TTC549 (cell line): ENCODE measurements around the gene CEACAM18.
"Not testable (repeated sequence)": the region's sequence is repeated elsewhere in the genome, so short reads cannot be mapped to it uniquely, and the experiment has no call there.

Experiments used
- FAIRE-seq: peaks from 2 replicates; lab custom pipeline; 2012; peaks lifted over from hg19 to GRCh38; lab: Jason Lieb, UNC

CEACAM18 gene

GRCh38 chr19:51493776-51494175, 15.4 kb downstream of the CEACAM18 start:
- FAIRE-seq, result no peak

GRCh38 chr19:51497666-51498065, 19.3 kb downstream of the CEACAM18 start:
- no peak for FAIRE-seq

- not testable (repeated sequence) for FAIRE-seq
Measured at GRCh38 chr19:51500931-51501330, 22.6 kb downstream of the CEACAM18 start.

DNA sequence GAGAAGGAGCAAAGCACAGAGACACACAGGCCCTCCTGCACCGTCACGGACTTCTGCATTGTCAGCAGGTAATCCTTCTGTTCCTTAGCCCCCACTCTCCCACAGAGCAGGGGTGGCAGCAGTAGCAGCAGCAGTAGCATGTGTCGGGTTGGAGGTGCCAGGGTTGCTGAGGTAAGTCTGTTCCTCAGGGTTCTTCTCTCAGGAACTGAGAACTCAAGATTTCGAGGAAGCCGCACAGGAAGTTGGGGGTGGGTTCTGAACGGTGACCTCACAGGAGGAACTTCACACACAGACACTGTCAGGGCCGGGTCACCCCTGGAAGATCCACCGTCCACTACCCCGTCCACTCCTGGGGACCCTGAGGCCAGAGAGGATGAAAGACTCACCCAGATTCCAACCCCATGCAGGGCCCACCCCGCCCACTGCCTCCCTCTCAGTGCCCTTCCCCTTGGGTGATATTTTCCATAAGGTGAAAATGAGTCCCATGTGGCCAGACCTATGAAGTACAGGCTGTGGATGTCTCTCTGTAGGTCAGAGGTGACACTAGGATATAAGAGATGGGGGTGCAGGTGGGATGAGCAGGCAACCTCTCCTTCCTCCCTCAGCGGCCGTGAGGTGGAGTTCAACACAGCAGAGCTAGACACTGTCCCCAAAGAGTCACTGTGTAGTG, 23.4 kb downstream of the CEACAM18 start, which contains the start of gene SIGLEC12:
SIGLEC12 (minus strand) TSS at position 207 of the 670 bp plus-strand sequence; CDS start at position 140, 67 bp downstream.
- FAIRE-seq, result no peak

DNA sequence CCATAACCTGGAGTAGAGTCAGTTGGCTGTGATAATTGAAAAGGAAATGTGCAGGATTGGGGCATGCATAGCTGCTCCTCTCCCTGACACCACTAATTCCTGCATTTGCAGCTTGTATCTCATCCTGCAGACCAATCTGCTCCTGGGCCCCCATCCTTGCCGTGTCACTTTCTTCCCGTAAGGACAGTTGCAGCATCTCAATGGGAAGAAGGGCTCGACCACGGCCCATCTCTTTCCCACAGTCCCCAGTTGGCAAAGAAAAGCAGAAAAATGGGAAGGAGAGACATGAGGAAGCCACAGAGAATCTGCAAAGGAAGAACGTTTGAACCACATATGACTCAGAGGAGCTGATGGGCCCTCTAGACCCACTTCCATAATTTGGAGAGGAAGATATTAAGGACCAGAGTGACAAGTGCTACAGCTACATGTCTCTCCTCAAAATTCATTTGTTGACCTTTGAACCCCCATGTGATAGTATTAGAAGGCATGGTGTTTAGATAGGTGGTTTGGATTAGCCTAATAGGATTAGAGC, 25.0 kb downstream of the CEACAM18 start:
- FAIRE-seq, result no peak

DNA sequence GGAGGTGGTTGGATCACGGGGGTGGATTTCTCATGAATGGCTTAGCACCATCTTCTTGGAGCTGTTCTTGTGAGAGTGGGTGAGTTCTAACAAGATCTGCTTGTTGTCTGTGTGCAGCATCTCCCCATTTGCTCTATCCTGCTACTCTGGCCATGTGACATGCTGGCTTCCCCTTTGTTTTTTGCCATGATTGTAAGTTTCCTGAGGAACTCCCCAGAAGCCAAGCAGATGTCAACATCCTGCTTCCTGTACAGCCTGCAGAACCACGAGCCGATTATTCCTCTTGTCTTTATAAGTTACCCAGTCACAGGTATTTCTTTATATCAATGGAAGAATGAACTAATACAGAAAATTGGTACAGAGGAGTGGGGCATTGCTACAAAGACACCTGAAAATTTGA, 25.6 kb downstream of the CEACAM18 start:
- FAIRE-seq, result no peak

DNA sequence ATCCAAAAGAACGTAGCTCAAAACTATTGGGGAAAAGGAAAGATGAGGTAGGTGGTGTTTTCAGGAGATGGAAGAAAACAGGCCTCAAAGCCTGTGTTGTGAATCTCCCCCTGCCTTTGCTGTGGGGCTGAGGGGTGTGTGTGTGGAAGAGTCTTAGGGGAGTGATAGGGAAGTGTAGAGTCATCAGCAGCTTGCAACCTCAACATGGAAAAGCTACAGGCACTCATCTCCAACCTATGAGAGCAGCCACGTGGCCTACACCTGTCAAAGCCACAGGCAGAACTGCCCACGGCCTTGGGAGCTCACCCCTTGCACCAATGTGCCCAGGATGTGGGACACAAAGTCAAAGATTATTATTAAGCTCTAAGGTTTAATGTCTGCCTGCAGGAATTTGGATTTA, 27.6 kb downstream of the CEACAM18 start:
- FAIRE-seq, result no peak

- FAIRE-seq, result no peak
Measured at GRCh38 chr19:51507192-51507591, 28.9 kb downstream of the CEACAM18 start.

DNA sequence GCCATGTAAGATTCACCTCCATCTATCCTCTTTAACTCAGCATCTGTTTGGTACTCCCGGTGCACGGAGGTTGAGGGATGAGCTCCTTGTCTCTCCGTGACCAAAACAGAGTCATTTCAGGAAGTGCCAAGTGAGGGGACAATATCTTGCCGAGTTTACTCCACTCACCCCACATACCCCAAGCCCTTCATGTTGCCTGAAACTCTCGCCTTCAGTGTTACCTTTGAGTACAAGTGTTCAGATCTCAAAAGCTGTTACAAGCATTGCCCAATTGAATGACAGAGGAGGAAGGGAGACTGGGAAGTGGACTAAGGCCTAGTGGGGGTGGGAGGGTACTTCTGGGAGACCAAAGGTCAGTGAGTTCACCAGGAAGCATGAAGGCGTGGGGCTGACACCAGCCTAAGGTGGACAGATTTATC, 29.3 kb downstream of the CEACAM18 start:
- FAIRE-seq, result no peak

DNA sequence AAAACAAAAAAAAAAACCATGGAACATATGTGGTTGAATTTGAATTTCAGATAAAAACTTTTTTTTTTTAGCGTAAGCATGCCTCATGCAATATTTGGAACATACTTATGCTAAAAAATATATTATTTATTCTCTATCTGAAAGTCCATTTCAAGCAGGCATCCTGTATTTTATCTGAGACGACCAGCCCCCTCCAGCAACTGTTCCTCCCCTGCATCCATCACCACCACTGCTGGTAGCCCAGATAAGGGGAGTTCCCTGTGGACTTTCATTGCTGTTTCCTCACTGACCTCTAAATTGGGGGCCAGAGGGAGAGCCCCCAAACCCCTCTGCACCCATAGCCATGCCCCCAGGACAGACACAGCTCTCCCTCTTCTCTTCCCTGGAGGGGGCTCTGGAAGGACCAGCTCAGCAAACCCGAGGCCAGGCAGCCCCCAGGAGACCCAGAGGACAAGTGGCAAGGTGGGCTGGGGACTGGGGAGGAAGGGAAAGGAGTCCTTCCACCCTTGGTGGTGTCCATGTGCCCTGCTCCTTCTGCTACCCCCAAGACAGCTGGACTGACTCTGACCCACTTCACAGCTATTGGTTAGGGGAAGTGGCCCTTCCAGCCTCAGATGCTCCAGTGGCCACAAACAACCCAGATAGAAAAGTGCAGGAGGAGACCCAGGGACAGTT, 29.9 kb downstream of the CEACAM18 start:
- no peak for FAIRE-seq

GRCh38 chr19:51509823-51510660, 31.7 kb downstream of the CEACAM18 start:
- FAIRE-seq, result no peak

GRCh38 chr19:51511353-51511752, 33.0 kb downstream of the CEACAM18 start:
- no peak for FAIRE-seq

DNA sequence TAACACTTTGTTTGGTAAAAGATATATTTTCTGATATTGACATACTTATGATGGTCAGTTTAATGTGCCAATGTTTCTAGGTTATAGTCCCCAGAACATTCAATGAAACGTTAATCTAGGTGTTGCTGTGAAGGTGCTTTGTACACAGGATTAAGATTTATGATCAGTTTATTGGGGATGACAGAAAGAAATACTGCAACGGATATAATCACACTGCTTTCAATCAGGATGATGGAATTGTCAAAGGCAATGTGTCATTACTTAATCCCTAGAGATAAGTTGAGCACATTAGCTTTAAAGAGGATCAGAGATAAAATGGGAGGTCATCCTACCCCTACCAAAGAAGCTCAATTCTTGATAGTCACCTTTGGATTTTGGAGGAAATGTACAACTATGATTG, 35.6 kb downstream of the CEACAM18 start:
- FAIRE-seq, result no peak

- peak; percentile 25 for FAIRE-seq
Measured at GRCh38 chr19:51514866-51515481, 36.6 kb downstream of the CEACAM18 start.

GRCh38 chr19:51520728-51521127, 42.4 kb downstream of the CEACAM18 start:
- no peak for FAIRE-seq

DNA sequence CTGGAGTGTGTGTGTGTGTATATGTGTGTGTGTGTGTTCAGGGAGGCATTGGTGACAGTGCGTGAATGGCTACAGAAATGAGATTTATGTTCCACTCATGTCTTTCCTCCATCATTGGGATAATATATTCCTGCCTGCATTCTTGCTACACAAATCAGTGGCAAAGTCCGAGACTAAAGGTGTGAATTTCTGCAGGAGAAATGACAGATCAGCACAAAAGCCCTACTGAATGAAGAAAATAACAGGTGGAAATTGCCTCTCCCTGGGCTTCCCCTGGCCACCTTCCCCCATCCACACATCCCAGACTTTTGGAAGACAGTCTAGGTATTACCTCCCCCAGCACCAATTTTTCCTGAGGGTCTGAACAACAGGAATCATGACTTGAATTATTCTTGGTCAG, 43.0 kb downstream of the CEACAM18 start:
- no peak for FAIRE-seq

DNA sequence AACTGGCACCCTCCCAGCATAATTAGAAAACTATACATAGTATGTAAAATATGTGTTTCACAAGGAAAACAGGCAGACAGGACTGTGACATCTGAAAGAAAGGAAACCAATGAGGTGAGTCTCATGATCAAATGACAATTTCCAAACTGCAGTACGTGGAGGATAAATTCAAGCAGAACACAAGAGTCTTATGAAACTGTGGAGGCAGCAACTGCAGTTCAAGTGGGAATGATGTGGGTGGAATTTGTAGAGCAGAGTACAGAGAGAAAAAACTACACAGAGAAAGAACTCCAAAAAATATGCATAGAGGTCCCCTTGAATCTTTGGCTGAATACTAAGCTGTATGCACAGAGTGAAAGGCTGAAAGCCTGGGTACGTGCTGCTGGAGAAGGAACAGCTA, 43.4 kb downstream of the CEACAM18 start:
- no peak for FAIRE-seq

GRCh38 chr19:51524666-51525264, 46.4 kb downstream of the CEACAM18 start:
- no peak for FAIRE-seq

DNA sequence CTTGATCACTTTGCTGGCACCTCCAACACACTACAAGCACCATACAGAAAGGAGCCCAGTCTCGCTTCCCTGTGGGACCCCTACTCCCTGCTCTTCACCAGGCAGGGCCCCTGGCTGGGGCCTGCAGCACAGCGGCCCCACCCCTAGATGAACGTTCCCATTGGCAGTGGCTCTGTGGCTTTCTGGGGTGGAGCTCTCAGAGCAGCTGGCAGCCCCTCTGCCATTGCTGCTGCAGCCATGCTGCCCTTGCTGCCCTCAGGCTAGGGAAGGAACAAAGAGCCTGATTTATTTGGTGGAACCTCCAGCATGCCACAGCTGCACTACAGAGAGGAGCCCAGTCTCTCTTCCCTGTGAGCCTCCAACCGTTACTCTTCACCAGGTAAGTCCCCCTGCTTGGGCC, 47.3 kb downstream of the CEACAM18 start:
- FAIRE-seq, result no peak

DNA sequence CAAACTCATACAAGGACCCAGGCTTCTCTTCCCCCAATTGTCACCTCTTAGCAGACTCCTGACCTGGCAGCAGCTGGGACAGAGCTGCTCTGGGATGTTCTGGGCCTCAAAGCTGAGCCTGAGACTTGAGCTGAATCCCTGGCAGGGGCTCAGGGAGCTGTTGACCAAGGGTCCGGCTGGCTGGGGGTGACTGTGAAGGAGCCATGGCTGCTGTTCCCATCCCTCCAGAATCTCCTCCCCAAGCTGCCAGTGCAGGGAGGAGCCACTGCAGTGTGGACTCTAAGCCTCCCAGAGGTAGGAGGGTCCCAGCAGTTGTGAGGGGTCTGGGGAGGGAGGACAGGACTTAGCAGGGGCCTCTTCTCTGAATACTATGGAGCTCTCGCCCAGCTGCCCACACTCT, 51.0 kb downstream of the CEACAM18 start:
- FAIRE-seq, result no peak

- no peak for FAIRE-seq
Measured at GRCh38 chr19:51530616-51531015, 52.3 kb downstream of the CEACAM18 start.
